Measurements from ENCODE around the gene FARS2. TPM values are rescaled to one million over a fixed set of nuclear protein-coding genes. Genes with fewer than 3 reads are reported as not detected.
A peak's percentile ranks its signal among the peaks of the same experiment; 100 is the strongest.

The FARS2 gene
- polyA plus RNA-seq, 3 donors: 12.2 to 21.6 (median 17.7) TPM

DNA sequence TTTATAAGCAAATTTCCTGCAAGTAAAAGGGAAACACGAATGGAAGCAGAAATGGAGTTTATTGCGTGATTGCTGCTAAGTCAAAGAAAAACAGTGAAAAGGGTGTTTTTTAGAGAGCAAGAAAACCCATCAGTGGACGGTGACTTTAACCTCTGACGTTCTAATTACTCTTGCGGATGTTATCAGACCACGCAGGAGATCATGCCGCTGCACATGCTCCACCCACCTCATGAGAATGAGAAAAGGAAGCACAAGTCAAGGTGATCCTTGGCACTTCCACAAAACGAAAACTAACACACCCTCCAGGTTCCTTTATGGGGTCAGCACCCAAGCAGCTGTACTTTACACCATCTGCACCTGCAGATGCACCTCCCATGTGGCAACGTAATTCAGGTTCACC is 45.5 kb upstream of the FARS2 start:
- H3K4me2 ChIP-seq (replicated peaks; ENCODE audit: extremely low read depth, low read length, poor library complexity, severe bottlenecking): no peak overlapping the region
- Mint-ChIP-seq H3K9me3 (no peaks in the 10 kb centered on the region), H3K4me1 (no peaks in the 10 kb centered on the region), H3K36me3 (peaks cover 19 to 31% of the 10 kb centered on the region in 2 donors), H3K27me3 (ENCODE audit: low read depth in 3 of 3) (peaks cover 0 to 2% (median 2%) of the 10 kb centered on the region in 3 donors), H3K27ac (peak overlapping the region in 1 of 7 donors; percentile 36), H3K4me3 (no peak overlapping the region)
- H4K20me1 ChIP-seq (ENCODE audit: insufficient read depth, low read length): no peaks in the 10 kb centered on the region
- intact Hi-C loops (cut with micrococcal nuclease): no loop called here
- no peak overlapping the region for H3K27ac ChIP-seq (ENCODE audit: low read depth in 1 of 2, low read length in 2 of 2)
- no peak overlapping the region for H3K9ac ChIP-seq (ENCODE audit: insufficient read depth, low read length, poor library complexity, severe bottlenecking)
- no peaks in the 10 kb centered on the region for H3K27me3 ChIP-seq (ENCODE audit: control insufficient read depth in 2 of 2, insufficient read depth in 2 of 2, low read length in 2 of 2)
- no peak overlapping the region for H3K4me3 ChIP-seq (replicated peaks in 1 of 3; ENCODE audit: low read depth in 2 of 3, low read length in 3 of 3)
- H3K36me3 ChIP-seq (replicated peaks in 1 of 2; ENCODE audit: control insufficient read depth in 1 of 2, insufficient read depth in 2 of 2, low read length in 2 of 2): peaks cover 6 to 15% of the 10 kb centered on the region in 2 donors
- DNase-seq: no peak
- TF ChIP-seq, protein P1, sequence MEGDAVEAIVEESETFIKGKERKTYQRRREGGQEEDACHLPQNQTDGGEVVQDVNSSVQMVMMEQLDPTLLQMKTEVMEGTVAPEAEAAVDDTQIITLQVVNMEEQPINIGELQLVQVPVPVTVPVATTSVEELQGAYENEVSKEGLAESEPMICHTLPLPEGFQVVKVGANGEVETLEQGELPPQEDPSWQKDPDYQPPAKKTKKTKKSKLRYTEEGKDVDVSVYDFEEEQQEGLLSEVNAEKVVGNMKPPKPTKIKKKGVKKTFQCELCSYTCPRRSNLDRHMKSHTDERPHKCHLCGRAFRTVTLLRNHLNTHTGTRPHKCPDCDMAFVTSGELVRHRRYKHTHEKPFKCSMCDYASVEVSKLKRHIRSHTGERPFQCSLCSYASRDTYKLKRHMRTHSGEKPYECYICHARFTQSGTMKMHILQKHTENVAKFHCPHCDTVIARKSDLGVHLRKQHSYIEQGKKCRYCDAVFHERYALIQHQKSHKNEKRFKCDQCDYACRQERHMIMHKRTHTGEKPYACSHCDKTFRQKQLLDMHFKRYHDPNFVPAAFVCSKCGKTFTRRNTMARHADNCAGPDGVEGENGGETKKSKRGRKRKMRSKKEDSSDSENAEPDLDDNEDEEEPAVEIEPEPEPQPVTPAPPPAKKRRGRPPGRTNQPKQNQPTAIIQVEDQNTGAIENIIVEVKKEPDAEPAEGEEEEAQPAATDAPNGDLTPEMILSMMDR (IDR thresholded peaks at IDR 0.05): no peak
- no peaks in the 10 kb centered on the region for H3K4me1 ChIP-seq (ENCODE audit: control insufficient read depth in 1 of 2, insufficient read depth in 2 of 2, low read length in 2 of 2)
- no peaks in the 10 kb centered on the region for H3K79me2 ChIP-seq (ENCODE audit: insufficient read depth, low read length)
- H3K9me3 ChIP-seq (replicated peaks in 1 of 2; ENCODE audit: control insufficient read depth in 1 of 2, insufficient read depth in 1 of 2, low read length in 2 of 2): no peaks in the 10 kb centered on the region
- H2AFZ ChIP-seq (ENCODE audit: insufficient read depth, low read depth, low read length, poor library complexity, severe bottlenecking): no peak overlapping the region
- WGBS (ENCODE audit: insufficient coverage): 63% methylated on average over 5 of the region's 9 CpGs

GRCh38 chr6:5217356-5217755 is 44.0 kb upstream of the FARS2 start:
- Histone ChIP-seq H3K9me3 (replicated peaks in 1 of 2; ENCODE audit: control insufficient read depth in 1 of 2, insufficient read depth in 1 of 2, low read length in 2 of 2) (no peaks in the 10 kb centered on the region), H3K27me3 (ENCODE audit: control insufficient read depth in 2 of 2, insufficient read depth in 2 of 2, low read length in 2 of 2) (no peaks in the 10 kb centered on the region), H3K36me3 (replicated peaks in 1 of 2; ENCODE audit: control insufficient read depth in 1 of 2, insufficient read depth in 2 of 2, low read length in 2 of 2) (peaks cover 6 to 15% of the 10 kb centered on the region in 2 donors), H2AFZ (ENCODE audit: insufficient read depth, low read depth, low read length, poor library complexity, severe bottlenecking) (no peak overlapping the region), H3K4me1 (ENCODE audit: control insufficient read depth in 1 of 2, insufficient read depth in 2 of 2, low read length in 2 of 2) (no peaks in the 10 kb centered on the region), H3K27ac (ENCODE audit: low read depth in 1 of 2, low read length in 2 of 2) (no peak overlapping the region), H4K20me1 (ENCODE audit: insufficient read depth, low read length) (no peaks in the 10 kb centered on the region), H3K79me2 (ENCODE audit: insufficient read depth, low read length) (no peaks in the 10 kb centered on the region), H3K4me3 (replicated peaks in 1 of 3; ENCODE audit: low read depth in 2 of 3, low read length in 3 of 3) (no peak overlapping the region), H3K9ac (ENCODE audit: insufficient read depth, low read length, poor library complexity, severe bottlenecking) (no peak overlapping the region), H3K4me2 (replicated peaks; ENCODE audit: extremely low read depth, low read length, poor library complexity, severe bottlenecking) (no peak overlapping the region)
- Mint-ChIP-seq H3K9me3 (no peaks in the 10 kb centered on the region), H3K36me3 (peaks cover 21 to 30% of the 10 kb centered on the region in 2 donors), H3K27ac (no peak overlapping the region), H3K27me3 (ENCODE audit: low read depth in 3 of 3) (peaks cover 0 to 2% (median 2%) of the 10 kb centered on the region in 3 donors), H3K4me1 (no peaks in the 10 kb centered on the region), H3K4me3 (no peak overlapping the region)
- TF ChIP-seq, protein P1 (IDR thresholded peaks at IDR 0.05): no peak
- 100% methylated on average over 1 of the region's 2 CpGs for WGBS (ENCODE audit: insufficient coverage)
- DNase-seq: no peak
- intact Hi-C loops (cut with micrococcal nuclease): no loop called here

Data from CD14-positive monocyte (primary cell).